ENCODE data around the gene NLGN1. TPM values are rescaled to one million over a fixed set of nuclear protein-coding genes. Genes with fewer than 3 reads are reported as not detected.

NLGN1 gene
- total RNA-seq, 2 donors from 2014 or later: 0.67 to 1.3 TPM

DNA sequence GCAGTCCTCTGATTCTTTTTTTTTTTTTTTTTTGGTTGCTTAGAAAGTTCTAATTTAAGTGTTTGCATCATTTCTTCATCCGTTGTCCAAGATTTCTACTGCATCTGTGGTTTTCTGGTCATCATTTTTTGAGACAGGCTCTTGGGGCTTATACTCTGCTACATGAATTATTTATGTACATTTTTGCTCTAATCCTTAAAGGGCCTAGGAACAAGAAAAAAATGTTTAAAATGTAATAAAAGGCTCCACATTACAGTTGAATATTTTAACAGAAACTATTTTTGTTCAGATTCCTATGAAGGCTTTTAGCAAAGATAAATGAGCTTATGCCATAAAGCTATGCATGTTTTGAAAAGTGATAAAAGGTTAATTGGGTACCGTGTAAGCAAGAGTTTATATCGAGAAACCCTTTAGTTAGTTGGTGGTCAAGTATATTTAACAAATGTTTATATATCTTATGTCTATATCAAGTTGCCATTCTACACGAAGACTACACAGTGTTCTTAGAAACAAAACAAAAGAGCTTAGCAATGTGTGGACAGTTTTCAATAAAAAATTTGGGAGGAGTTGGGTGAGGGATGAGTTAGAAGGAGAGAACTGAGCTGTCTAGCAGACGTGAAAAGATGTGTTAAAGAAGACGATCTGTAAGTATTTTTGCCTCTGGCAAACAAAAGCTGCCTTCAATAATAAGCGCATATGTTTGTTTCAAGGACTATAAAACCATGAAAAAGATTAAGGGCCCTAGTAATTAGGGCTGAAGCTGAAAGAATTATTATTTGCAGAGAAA lies 898.0 kb downstream of the NLGN1 start:
- no peak for DNase-seq
- no peak overlapping the region for H3K9ac ChIP-seq (ENCODE audit: low read depth in 2 of 2, low read length in 2 of 2)
- TF ChIP-seq, protein P1, sequence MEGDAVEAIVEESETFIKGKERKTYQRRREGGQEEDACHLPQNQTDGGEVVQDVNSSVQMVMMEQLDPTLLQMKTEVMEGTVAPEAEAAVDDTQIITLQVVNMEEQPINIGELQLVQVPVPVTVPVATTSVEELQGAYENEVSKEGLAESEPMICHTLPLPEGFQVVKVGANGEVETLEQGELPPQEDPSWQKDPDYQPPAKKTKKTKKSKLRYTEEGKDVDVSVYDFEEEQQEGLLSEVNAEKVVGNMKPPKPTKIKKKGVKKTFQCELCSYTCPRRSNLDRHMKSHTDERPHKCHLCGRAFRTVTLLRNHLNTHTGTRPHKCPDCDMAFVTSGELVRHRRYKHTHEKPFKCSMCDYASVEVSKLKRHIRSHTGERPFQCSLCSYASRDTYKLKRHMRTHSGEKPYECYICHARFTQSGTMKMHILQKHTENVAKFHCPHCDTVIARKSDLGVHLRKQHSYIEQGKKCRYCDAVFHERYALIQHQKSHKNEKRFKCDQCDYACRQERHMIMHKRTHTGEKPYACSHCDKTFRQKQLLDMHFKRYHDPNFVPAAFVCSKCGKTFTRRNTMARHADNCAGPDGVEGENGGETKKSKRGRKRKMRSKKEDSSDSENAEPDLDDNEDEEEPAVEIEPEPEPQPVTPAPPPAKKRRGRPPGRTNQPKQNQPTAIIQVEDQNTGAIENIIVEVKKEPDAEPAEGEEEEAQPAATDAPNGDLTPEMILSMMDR (IDR thresholded peaks at IDR 0.05): no peak
- no peaks in the 10 kb centered on the region for H3K27me3 ChIP-seq
- H3K4me1 ChIP-seq: no peaks in the 10 kb centered on the region
- no peaks in the 10 kb centered on the region for H3K9me3 ChIP-seq
- H3K4me3 ChIP-seq: no peak overlapping the region
- no peaks in the 10 kb centered on the region for H3K36me3 ChIP-seq
- H3K27ac ChIP-seq: no peak overlapping the region
- intact Hi-C loops (cut with DNase I): no loop called here

DNA sequence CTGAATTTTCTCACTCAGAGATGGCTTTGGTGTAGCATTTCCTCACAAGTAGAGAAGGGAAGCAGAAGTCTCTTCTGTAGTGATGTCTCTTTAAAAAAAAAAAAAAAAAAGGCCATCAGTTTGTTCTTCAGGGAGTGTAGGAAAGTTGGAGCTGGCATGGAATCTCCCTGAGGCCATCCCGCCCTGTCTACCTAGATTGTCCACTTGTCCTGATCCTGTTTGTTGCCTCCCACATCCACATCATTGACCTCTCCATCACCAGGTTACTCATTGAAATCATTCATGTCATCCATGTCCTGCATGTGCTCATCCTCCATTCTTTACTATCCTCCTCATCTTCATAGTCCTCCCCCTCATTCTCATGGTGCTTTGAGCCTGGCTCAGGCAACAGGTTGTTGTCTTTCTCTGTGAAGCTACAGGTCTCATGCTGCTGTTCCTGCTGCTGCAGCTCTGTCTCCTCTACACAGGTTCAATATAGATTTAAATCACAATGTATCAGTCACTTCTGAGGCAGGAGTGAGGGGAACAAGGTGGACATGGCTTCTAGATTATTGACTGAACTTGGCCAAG lies 905.3 kb downstream of the NLGN1 start:
- DNase-seq: no peak
- Histone ChIP-seq H3K27ac (no peak overlapping the region), H3K27me3 (no peaks in the 10 kb centered on the region), H3K4me3 (no peak overlapping the region), H3K9ac (ENCODE audit: low read depth in 2 of 2, low read length in 2 of 2) (no peak overlapping the region), H3K36me3 (no peaks in the 10 kb centered on the region), H3K4me1 (no peaks in the 10 kb centered on the region), H3K9me3 (no peaks in the 10 kb centered on the region)
- intact Hi-C loops (cut with DNase I): no loop called here
- TF ChIP-seq, protein P1 (IDR thresholded peaks at IDR 0.05): no peak

DNA sequence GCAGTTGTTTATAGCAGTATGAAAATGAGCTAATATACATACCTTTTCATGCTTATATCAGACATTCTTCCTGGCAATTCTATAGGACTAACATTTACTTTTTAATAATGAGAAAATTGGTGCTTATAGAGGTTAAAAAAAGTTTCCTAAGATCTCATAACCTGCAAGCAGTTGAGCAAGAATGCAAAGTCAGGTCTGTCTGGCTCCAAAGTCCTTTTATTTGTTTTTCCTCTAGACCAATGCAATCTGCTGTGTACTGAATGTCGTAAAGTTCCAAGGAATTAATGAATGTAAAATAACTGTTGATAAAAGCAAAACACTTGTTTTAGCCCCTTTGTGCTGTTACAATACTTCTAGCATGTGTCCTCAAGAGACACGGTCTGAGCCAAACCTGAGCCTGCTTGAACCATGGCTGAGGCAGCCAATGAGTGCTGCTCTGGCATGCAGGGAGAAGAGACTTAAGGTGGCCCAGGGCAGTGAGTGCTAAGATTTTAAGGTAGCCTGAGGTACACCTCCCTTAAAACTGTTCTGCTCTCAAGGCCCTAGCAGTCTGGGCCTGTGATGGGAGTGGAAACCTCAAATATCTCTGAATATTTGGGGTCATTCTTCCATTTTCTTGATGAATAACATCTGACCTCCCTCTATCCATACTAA lies 906.5 kb downstream of the NLGN1 start:
- H3K36me3 ChIP-seq: no peaks in the 10 kb centered on the region
- H3K4me3 ChIP-seq: no peak overlapping the region
- DNase-seq: no peak
- intact Hi-C loops (cut with DNase I): no loop called here
- no peaks in the 10 kb centered on the region for H3K4me1 ChIP-seq
- TF ChIP-seq, protein P1 (IDR thresholded peaks at IDR 0.05): no peak
- H3K27ac ChIP-seq: no peak overlapping the region
- H3K9me3 ChIP-seq: no peaks in the 10 kb centered on the region
- no peak overlapping the region for H3K9ac ChIP-seq (ENCODE audit: low read depth in 2 of 2, low read length in 2 of 2)
- no peaks in the 10 kb centered on the region for H3K27me3 ChIP-seq

DNA sequence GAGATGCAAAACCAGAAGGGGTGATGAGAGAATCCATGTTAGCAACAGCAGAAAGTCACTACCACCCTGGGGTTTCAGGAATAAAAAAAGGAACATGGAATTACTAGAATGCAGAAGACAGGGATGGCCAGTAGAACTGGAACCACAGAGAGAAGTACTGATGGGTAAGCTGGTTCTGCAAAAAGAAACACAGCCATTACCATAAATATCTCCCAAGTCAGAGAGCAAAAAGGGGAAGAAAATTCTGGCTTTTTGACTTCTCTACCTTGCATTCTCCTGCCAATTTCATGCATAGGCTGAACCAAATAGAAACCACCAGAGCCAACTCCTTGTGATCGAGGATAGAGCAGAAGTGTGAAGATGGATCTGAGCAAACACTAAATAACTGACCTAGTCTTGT lies 911.2 kb downstream of the NLGN1 start:
- Histone ChIP-seq H3K9me3 (no peaks in the 10 kb centered on the region), H3K4me1 (no peaks in the 10 kb centered on the region), H3K9ac (ENCODE audit: low read depth in 2 of 2, low read length in 2 of 2) (no peak overlapping the region), H3K27ac (no peak overlapping the region), H3K27me3 (no peaks in the 10 kb centered on the region), H3K36me3 (no peaks in the 10 kb centered on the region), H3K4me3 (no peak overlapping the region)
- intact Hi-C loops (cut with DNase I): no loop called here
- no peak for DNase-seq
- TF ChIP-seq, protein P1 (IDR thresholded peaks at IDR 0.05): no peak

DNA sequence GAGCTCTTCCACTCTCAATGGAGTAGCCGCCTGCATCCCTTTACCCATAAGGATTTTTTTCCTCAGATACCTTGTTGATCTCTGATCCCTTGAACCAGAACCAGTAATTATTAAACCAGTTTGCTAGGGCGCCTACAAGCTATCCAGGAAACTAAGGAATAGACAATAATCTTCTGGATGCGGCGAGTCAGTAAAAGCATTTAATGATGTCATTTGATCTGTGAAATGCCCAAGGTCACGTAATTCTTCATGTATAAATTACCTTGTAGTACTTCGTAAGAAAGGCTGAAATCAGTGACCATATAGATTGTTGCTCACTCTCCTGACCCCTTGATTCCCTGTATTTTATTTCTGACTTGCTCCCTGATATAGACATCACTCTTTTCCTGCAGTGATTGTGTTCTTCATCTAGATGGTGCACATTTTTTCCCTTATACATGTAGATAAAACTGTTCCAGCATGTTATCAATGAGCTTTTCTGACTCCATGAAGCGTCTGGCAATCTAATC lies 913.0 kb downstream of the NLGN1 start:
- intact Hi-C loops (cut with DNase I): no loop called here
- no peak overlapping the region for H3K9ac ChIP-seq (ENCODE audit: low read depth in 2 of 2, low read length in 2 of 2)
- H3K4me3 ChIP-seq: no peak overlapping the region
- no peaks in the 10 kb centered on the region for H3K36me3 ChIP-seq
- H3K9me3 ChIP-seq: no peaks in the 10 kb centered on the region
- H3K4me1 ChIP-seq: no peaks in the 10 kb centered on the region
- no peak for DNase-seq
- H3K27me3 ChIP-seq: no peaks in the 10 kb centered on the region
- TF ChIP-seq, protein P1 (IDR thresholded peaks at IDR 0.05): no peak
- no peak overlapping the region for H3K27ac ChIP-seq
